Endodermal cell (in vitro differentiated cells): ENCODE data around the gene GINS1. TPM values are rescaled to one million over a fixed set of nuclear protein-coding genes. Genes with fewer than 3 reads are reported as not detected.

Experiments
- DNase-seq: peaks from one replicate; pipeline ENCODE4 v3.0.0-alpha.2; 2017
- H3K27ac ChIP-seq: 2 replicates; pipeline ENCODE4 v1.5.1; 2013; ENCODE audit warnings: mild to moderate bottlenecking, low read depth, low read length, moderate library complexity
- H3K27me3 ChIP-seq: 2 replicates; pipeline ENCODE4 v1.6.1; 2013; ENCODE audit warnings: mild to moderate bottlenecking, low read length, moderate library complexity; ENCODE audit not compliant: insufficient read depth, control insufficient read depth, poor library complexity, severe bottlenecking
- H3K36me3 ChIP-seq: 2 replicates; pipeline ENCODE4 v1.7.0; 2013; ENCODE audit warnings: mild to moderate bottlenecking, low read length, moderate library complexity; ENCODE audit not compliant: control insufficient read depth, insufficient read depth
- H3K4me1 ChIP-seq: one replicate; pipeline ENCODE4 v1.7.0; 2013; ENCODE audit warnings: low read length; ENCODE audit not compliant: control insufficient read depth, insufficient read depth
- H3K4me3 ChIP-seq: 2 replicates; pipeline ENCODE4 v1.5.1; 2013; ENCODE audit warnings: mild to moderate bottlenecking, low read length, moderate library complexity
- H3K9ac ChIP-seq: 2 replicates; pipeline ENCODE4 v1.6.1; 2013; ENCODE audit warnings: mild to moderate bottlenecking, low read length, moderate library complexity; ENCODE audit not compliant: poor library complexity, severe bottlenecking; ENCODE audit errors: extremely low read depth
- H3K9me3 ChIP-seq: 2 replicates; pipeline ENCODE4 v1.6.1; 2013; ENCODE audit warnings: mild to moderate bottlenecking, low read length, moderate library complexity; ENCODE audit not compliant: control insufficient read depth
- H3K27ac Mint-ChIP-seq: 2 replicates; pipeline ENCODE4 v1.8.0; 2020; ENCODE audit warnings: mixed read lengths
- H3K27me3 Mint-ChIP-seq: 2 replicates; pipeline ENCODE4 v1.8.0; 2021; ENCODE audit warnings: mild to moderate bottlenecking, mixed read lengths; ENCODE audit not compliant: insufficient read depth
- H3K36me3 Mint-ChIP-seq: 2 replicates; pipeline ENCODE4 v1.8.0; 2020; ENCODE audit warnings: low read depth, mixed read lengths
- H3K4me1 Mint-ChIP-seq: 2 replicates; pipeline ENCODE4 v1.8.0; 2020; ENCODE audit warnings: mixed read lengths
- H3K4me3 Mint-ChIP-seq: 2 replicates; pipeline ENCODE4 v1.8.0; 2020; ENCODE audit warnings: mild to moderate bottlenecking, moderate library complexity, mixed read lengths
- H3K9me3 Mint-ChIP-seq: 2 replicates; pipeline ENCODE4 v1.8.0; 2020; ENCODE audit warnings: mild to moderate bottlenecking, mixed read lengths
- WGBS, 2 experiments: methylation state at CpG; one replicate each; pipeline versions ENCODE4 v1.1.5 to v1.1.7; 2013; ENCODE audit warnings: missing lambda C conversion rate in 2 of 2, mixed read lengths in 1 of 2; ENCODE audit not compliant: insufficient coverage in 1 of 2, insufficient read length in 1 of 2; 5-methylcytosine and 5-hydroxymethylcytosine counted together
- total RNA-seq, 2 donors: library from RNA; stranded (reverse); fragmentation: NEBNext Ultra II Directional in 1 of 2; extraction: Animal tissue kit (Norgen Biotek cat#: 25700) in 1 of 2; gene quantifications; 2 replicates in 1 of 2; 3 replicates in 1 of 2; pipeline ENCODE4 v1.2.1, GENCODE V29; 2021
- TF ChIP-seq, protein P1 (sequence below): fragments of 200-600 bp; sonication (generic); conservative IDR thresholded peaks from 2 replicates; pipeline ENCODE4 v1.5.0; 2021; ENCODE audit warnings: antibody characterized with exemption, mild to moderate bottlenecking

The GINS1 gene
- total RNA-seq, 2 donors from 2014 or later, result 40.2 to 48.6 TPM

DNA sequence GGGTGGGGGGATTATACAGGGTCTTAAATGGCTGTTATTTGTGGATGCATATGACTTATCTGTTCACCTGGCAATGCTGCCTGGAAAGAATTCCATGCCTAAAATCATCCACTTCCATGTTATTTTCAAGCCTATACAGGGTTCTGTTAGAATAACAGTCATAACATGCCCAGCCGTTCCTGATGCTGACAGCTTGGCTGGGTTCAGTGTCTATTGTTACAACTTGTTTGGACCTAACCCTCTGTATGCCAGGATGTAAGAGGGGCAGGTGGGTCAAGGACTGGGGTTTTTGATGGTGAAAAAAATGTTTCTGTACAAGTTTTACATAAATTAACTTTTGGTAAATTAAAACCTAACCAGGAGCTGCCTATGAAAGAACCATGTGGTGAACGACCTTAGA lies 79.8 kb downstream of the GINS1 start:
- no peak overlapping the region for H3K4me3 Mint-ChIP-seq
- H3K27me3 Mint-ChIP-seq, result no peaks in the 10 kb centered on the region
- 100% methylated on average over 2 of the region's 2 CpGs; no CpG with 5 or more reads in 1 of the 2 experiments for WGBS, 2 experiments
- peaks cover 57% of the 10 kb centered on the region for H3K36me3 Mint-ChIP-seq
- H3K27me3 ChIP-seq, result no peaks in the 10 kb centered on the region
- no peak overlapping the region for H3K4me3 ChIP-seq
- H3K9me3 Mint-ChIP-seq, result no peaks in the 10 kb centered on the region
- no peaks in the 10 kb centered on the region for H3K4me1 ChIP-seq
- no peak overlapping the region for H3K27ac Mint-ChIP-seq
- no peak overlapping the region for H3K9ac ChIP-seq
- H3K27ac ChIP-seq, result no peak overlapping the region
- no peak for DNase-seq
- H3K36me3 ChIP-seq, result peaks cover 70% of the 10 kb centered on the region
- H3K9me3 ChIP-seq, result no peaks in the 10 kb centered on the region
- no peaks in the 10 kb centered on the region for H3K4me1 Mint-ChIP-seq
- TF ChIP-seq, protein P1, sequence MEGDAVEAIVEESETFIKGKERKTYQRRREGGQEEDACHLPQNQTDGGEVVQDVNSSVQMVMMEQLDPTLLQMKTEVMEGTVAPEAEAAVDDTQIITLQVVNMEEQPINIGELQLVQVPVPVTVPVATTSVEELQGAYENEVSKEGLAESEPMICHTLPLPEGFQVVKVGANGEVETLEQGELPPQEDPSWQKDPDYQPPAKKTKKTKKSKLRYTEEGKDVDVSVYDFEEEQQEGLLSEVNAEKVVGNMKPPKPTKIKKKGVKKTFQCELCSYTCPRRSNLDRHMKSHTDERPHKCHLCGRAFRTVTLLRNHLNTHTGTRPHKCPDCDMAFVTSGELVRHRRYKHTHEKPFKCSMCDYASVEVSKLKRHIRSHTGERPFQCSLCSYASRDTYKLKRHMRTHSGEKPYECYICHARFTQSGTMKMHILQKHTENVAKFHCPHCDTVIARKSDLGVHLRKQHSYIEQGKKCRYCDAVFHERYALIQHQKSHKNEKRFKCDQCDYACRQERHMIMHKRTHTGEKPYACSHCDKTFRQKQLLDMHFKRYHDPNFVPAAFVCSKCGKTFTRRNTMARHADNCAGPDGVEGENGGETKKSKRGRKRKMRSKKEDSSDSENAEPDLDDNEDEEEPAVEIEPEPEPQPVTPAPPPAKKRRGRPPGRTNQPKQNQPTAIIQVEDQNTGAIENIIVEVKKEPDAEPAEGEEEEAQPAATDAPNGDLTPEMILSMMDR, result no peak

DNA sequence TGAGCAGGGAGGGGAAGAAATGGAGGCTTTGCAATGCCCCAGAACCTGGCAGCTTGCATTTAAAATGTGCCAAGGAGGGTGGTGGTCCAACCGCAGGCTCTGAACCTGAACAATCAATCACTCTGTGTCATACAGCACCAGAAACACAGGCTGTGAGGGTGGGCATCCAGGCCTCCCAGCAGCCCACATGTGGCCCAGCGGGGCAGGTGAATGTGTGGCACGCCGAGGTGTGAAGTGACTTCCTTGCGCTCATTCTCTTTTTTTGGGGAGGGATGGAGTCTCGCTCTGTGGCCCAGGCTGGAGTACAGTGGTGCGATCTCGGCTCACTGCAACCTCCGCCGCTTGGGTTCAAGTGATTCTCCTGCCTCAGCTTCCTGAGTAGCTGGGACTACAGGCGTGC lies 80.5 kb downstream of the GINS1 start:
- H3K27me3 Mint-ChIP-seq, result no peaks in the 10 kb centered on the region
- no peak overlapping the region for H3K27ac Mint-ChIP-seq
- Histone ChIP-seq H3K9me3 (no peaks in the 10 kb centered on the region), H3K27ac (no peak overlapping the region), H3K27me3 (no peaks in the 10 kb centered on the region), H3K36me3 (peaks cover 75% of the 10 kb centered on the region), H3K4me3 (no peak overlapping the region), H3K9ac (no peak overlapping the region), H3K4me1 (no peaks in the 10 kb centered on the region)
- TF ChIP-seq, protein P1, result no peak
- H3K9me3 Mint-ChIP-seq, result no peaks in the 10 kb centered on the region
- DNase-seq, result no peak
- H3K4me1 Mint-ChIP-seq, result no peaks in the 10 kb centered on the region
- peaks cover 57% of the 10 kb centered on the region for H3K36me3 Mint-ChIP-seq
- no peak overlapping the region for H3K4me3 Mint-ChIP-seq
- WGBS, 2 experiments, result 89 to 93% methylated on average over 7 to 11 of the region's 11 CpGs

DNA sequence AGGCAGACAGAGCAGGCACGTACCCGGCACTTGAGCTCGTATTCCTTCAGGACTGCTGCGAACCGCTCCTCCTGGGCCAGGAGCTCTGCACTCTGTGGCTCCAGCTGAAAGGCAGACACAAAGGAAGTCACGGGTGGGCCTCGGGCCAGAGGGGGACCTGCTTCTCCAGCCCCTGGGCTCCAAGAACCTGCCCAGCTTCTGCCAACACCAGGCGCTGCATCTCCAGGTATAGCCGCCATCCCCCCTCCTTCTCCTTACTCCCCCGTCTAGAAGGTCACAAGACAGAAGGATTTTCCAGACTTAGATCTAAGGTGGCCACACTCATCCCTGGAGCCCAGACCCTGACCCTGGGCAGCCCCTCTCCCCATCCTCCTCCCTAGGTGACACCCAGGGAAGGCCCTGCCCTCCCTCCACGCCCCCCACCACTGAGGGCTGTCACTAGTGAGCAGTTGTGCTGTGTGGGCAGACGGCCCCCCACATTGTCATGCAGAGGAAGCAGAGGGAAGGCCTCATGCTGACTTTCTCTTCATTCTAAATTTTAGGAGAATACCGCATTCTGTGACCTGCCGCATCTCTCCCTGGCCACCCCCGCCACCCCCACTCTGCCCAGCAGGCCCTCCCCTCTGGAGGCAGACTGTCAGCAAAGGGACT lies 81.9 kb downstream of the GINS1 start:
- DNase-seq, result no peak
- Histone ChIP-seq H3K4me1 (no peaks in the 10 kb centered on the region), H3K36me3 (peaks cover 73% of the 10 kb centered on the region), H3K9me3 (no peaks in the 10 kb centered on the region), H3K27ac (peak overlapping the region; percentile 10), H3K9ac (no peak overlapping the region), H3K27me3 (no peaks in the 10 kb centered on the region), H3K4me3 (no peak overlapping the region)
- Mint-ChIP-seq H3K4me1 (no peaks in the 10 kb centered on the region), H3K27me3 (no peaks in the 10 kb centered on the region), H3K9me3 (no peaks in the 10 kb centered on the region), H3K4me3 (no peak overlapping the region), H3K27ac (peak overlapping the region; percentile 49), H3K36me3 (peaks cover 50% of the 10 kb centered on the region)
- 93 to 100% methylated on average over 5 to 15 of the region's 15 CpGs for WGBS, 2 experiments
- TF ChIP-seq, protein P1, result no peak
